GM18520 (cell line): Measurements from ENCODE around the gene NFYA.
"Not testable (repeated sequence)": the region's sequence is repeated elsewhere in the genome, so short reads cannot be mapped to it uniquely, and the experiment has no call there.

Experiments
- ATAC-seq: cut with Tn5 transposase; IDR thresholded peaks from one replicate; pipeline ENCODE4 v1.9.1; 2021; ENCODE audit not compliant: unreplicated experiment

Gene NFYA

DNA sequence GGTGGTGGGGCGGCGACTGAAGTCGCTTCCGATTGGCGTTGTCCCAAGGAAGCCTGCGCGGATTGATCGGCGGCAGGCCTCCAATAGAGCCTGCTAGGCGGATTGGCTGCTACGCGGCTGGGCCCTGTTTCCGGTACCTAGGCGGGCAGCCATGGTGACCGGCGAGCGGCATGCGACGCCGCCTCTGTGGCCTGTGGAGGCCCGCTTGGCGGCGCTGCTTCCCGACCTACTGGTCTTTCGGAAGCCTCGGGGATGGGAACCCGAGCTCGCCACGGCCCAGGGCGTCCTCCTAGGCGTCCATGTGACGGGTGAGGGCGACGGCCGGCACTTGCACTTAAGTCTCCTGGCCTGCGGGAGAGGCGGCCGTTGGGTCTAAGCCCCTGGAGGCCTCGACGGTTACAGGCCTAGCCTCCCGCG is 28.1 kb downstream of the NFYA start:
- no peak for ATAC-seq

- ATAC-seq = no peak
These were observed 31.1 kb downstream of the NFYA start for GRCh38 chr6:41103847-41104246.

DNA sequence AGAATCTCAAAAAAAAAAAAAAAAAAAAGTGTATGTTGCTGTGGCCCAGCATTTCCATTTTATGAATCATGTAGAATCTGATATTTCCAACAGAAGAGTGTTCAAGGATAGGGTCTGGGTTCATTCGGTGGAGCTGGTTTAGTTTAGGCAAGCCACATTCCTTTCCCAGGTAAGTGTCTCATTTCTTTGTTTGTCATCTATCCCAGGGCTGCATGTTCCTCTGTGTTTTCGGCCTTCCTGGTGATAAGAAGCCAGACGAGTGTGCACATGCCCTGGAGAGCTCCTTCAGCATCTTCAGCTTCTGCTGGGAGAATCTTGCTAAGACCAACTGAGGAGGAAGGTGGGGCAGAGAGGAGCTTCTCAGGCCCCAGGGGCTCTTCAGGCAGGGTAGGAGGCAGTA is 38.2 kb downstream of the NFYA start:
- ATAC-seq = no peak

- not testable (repeated sequence) for ATAC-seq
These were observed 42.3 kb downstream of the NFYA start for GRCh38 chr6:41115027-41115426.

GRCh38 chr6:41119508-41119907 is 46.7 kb downstream of the NFYA start:
- ATAC-seq = no peak

DNA sequence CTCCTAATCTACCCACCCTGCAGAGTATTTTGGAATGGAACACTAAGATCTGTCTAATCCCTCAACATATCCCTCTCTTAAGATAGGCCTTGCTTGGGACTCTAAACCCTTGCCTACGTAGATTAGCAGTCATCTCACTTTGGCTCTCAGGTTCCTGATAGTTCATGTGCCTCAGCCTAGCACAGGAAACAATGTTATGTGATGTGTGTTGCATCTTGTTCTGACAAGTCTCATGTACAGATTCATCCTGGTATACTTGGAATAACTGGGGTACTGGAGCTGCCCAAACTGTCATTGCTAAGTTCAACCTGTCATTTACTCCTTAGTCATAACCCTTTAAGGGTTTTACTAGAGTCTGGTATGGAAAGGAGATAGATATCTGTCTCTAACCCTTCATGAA is 47.3 kb downstream of the NFYA start:
- no peak for ATAC-seq

DNA sequence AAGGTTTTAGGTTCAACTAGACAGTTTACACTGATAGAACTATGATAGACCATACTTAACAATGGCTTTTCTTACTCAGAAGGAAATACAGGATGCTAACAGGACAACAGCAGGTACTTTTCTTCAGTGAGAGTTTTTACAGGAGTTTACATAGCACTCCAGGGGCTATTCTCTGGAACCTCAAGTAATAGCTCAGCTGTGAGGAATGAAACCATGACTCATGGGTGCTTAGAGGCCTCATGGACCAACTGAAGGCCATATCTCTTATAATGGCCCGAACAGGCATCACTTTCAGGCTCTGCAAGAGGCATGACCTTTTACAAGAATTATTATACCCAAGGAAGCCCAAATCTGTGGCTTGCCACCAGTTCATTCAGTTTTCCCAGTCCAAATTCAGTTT is 49.6 kb downstream of the NFYA start:
- no peak for ATAC-seq

DNA sequence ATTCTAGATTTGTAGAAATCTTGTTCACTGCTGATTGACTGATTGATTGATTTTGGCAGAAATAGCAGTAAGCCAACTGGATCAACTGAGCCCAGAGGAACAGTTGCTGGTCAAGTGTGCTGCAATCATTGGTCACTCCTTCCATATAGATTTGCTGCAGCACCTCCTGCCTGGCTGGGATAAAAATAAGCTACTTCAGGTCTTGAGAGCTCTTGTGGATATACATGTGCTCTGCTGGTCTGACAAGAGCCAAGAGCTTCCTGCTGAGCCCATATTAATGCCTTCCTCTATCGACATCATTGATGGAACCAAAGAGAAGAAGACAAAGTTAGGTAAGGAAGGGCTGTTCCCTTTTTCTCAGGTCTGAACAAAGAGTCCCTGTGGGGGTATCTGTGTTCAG is 50.1 kb downstream of the NFYA start:
- no peak for ATAC-seq

DNA sequence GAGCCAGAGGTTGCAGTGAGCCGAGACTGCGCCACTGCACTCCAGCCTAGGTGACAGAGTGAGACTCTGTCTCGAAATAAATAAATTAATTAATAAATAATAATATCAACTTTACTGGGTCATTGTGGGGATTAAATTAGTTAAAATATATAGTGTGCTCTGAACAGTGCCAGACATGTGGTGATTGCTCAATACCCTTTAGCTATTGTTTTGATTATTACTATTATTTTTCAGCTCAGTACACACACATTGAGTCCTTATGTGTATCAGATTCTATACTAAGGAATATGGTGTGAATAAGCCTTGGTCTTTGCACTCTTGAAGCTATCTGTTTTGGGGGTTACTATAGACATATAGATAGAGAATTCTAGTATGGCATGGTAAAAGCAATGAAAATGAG is 52.5 kb downstream of the NFYA start:
- no peak for ATAC-seq

DNA sequence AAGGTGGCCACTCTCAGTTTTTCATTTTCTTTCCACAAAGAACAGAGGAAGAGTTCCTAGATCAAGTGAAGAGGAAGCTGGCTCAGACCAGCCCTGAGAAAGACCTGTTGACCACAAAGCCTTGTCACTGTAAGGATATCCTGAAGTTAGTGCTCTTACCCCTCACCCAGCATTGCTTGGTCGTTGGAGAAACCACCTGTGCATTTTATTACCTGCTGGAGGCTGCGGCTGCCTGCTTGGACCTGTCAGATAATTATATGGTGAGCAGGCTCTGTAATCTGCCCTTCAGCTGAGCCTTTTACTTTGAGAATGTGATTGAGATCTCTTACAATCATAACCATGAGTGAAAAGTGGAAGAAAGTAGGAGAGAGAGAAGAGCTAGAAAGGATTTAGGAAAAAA is 59.5 kb downstream of the NFYA start:
- no peak for ATAC-seq

DNA sequence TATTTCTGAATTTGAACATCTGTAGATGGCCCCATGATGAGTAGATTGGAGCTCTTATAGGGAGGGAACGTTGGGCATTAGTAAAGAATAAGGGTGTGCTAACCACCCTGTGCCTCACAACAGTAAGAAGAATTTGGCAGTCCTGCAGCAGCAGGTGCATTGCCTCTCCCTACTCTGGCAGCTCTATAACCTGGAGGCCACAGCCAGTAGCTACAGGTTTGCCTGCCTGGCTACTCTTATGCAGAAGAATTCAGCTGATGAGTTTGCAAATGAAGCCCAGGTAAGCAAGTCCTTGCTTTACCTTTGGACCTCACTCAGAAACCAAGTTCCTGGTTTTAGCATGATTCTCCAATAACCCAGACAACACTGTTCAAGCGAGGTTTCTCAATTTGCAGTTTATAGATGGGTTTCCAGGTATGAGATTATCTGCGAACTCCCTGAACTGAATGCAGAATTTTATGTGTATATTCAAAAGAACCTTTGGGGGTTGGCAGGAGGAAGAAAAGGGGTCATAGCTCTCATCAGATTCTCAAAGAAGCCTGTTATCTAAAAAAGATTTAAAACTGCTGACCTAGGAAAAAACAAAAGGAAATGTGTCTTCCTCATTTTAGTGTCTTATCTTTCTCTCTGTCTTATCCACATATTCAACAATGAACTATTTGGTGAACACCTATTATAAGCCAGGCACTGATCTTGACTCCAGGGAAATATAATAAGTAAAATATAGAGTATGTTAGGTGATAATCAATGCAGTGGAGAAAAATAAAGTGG is 62.5 kb downstream of the NFYA start:
- no peak for ATAC-seq

DNA sequence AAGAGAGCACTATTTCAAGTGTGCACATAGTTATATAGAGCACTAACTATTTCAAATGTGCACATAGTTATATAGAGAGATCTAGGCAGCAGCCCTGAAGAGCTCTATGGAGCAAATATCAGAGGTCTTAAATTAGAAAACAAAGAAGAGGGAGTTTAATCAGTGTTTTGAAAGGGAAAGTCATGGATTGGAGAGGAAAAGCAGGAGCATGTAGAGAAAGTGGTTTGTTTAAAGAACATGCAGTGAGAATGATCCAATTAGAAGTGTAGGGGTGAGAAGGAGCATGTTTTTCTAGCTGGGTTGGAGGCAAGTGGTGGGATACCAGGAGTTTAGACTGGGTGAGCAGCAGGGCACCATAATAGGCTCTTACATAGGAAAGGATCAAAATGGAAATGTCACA is 64.1 kb downstream of the NFYA start:
- no peak for ATAC-seq

DNA sequence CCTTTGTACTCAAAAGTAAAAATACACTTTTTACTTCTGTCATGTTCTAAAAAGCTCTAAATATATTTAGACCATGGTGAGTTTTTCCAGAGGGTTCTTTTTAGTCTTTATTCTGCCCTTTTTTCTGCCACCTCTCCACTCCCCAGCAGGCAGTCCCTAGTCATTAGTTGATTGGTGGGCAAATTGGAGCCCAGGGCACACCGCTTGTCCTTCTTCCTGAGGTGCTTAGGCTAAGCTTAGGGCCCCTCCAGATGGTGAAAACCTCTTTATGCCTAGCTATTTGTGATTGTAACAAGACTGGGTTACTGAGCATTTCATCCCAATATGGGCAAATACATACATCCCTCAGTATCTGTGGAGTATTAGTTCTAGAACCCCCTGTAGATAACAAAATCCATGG is 75.1 kb downstream of the NFYA start:
- no peak for ATAC-seq
